Measurements from ENCODE around the gene INTS15. TPM values are rescaled to one million over a fixed set of nuclear protein-coding genes. Genes with fewer than 3 reads are reported as not detected.

INTS15 gene
- total RNA-seq, 1 donor from 2014 or later: 10.4 TPM

DNA sequence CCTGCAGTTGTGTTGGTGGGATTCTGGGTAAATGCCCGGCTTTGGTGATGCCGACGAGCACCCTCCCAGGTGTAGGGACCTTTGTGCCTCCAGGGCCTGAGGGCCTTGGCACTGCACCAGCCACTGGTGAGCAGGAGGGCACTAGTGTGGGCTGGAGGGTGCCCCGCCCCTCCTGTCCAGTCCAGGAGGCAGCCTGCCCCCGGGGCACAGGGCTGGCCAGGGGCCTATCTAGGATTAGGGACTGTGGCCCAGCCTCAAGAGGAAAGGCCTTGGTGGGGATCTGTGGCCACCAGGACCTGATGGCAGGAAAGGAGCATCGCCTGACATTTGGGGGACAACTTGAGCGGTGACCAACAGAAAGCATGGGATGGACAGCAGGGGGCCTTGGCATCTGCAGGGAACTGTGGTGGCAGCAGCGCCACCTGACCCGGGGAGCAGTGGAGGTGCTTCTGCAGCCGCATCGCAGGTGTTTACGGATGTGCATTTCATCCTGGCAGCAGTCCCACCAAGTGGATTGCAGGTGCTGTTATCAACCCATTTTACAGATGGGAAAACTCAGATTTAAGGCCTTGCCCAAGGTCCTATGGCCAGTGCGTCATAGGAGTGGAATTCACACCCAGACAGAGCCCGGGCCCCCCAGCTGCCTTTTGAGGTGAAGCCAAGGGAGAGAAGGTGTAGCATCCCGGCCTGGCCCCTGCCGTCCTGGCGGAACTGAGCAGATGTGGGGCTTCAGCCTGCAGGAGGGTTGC is 58.4 kb downstream of the INTS15 start:
- H3K4me3 ChIP-seq (ENCODE audit: low read length in 3 of 3): no peak overlapping the region
- H3K36me3 ChIP-seq (ENCODE audit: control insufficient read depth in 3 of 3, insufficient read depth in 3 of 3, low read length in 3 of 3): peaks cover 38 to 63% (median 56%) of the 10 kb centered on the region in 3 donors
- H3K9me3 ChIP-seq (ENCODE audit: control insufficient read depth in 3 of 3, low read length in 3 of 3): no peaks in the 10 kb centered on the region

DNA sequence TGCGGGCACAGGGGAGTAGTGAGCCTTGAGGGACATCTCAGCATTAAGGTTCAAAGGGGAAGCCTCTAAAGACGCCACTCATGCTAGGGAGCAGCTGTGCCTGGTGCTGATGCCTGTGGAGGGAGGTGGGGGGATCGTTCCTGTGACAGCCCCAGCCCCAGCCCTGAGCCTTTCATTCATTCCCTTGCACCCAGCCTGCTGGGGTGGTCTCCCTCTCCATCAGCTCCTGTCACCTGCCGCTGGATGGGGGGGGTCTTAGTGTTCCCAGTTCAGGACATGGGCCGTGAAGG is 58.9 kb downstream of the INTS15 start:
- Histone ChIP-seq H3K27ac (ENCODE audit: low read depth, low read length) (no peak overlapping the region), H3K4me3 (ENCODE audit: low read length in 3 of 3) (no peak overlapping the region), H3K27me3 (ENCODE audit: control insufficient read depth in 3 of 3, insufficient read depth in 3 of 3, low read length in 3 of 3) (no peaks in the 10 kb centered on the region), H3K4me1 (ENCODE audit: control insufficient read depth in 3 of 3, insufficient read depth in 3 of 3, low read length in 3 of 3) (no peaks in the 10 kb centered on the region), H3K36me3 (ENCODE audit: control insufficient read depth in 3 of 3, insufficient read depth in 3 of 3, low read length in 3 of 3) (peaks cover 34 to 58% (median 51%) of the 10 kb centered on the region in 3 donors), H3K9ac (ENCODE audit: low read depth in 1 of 3, low read length in 3 of 3) (no peak overlapping the region), H3K9me3 (ENCODE audit: control insufficient read depth in 3 of 3, low read length in 3 of 3) (no peaks in the 10 kb centered on the region)

More for the DNA sequence above, 58.4 kb downstream of the INTS15 start:
- Histone ChIP-seq H3K4me1 (ENCODE audit: control insufficient read depth in 3 of 3, insufficient read depth in 3 of 3, low read length in 3 of 3) (no peaks in the 10 kb centered on the region), H3K9ac (ENCODE audit: low read depth in 1 of 3, low read length in 3 of 3) (no peak overlapping the region), H3K27me3 (ENCODE audit: control insufficient read depth in 3 of 3, insufficient read depth in 3 of 3, low read length in 3 of 3) (no peaks in the 10 kb centered on the region), H3K27ac (ENCODE audit: low read depth, low read length) (no peak overlapping the region)

DNA sequence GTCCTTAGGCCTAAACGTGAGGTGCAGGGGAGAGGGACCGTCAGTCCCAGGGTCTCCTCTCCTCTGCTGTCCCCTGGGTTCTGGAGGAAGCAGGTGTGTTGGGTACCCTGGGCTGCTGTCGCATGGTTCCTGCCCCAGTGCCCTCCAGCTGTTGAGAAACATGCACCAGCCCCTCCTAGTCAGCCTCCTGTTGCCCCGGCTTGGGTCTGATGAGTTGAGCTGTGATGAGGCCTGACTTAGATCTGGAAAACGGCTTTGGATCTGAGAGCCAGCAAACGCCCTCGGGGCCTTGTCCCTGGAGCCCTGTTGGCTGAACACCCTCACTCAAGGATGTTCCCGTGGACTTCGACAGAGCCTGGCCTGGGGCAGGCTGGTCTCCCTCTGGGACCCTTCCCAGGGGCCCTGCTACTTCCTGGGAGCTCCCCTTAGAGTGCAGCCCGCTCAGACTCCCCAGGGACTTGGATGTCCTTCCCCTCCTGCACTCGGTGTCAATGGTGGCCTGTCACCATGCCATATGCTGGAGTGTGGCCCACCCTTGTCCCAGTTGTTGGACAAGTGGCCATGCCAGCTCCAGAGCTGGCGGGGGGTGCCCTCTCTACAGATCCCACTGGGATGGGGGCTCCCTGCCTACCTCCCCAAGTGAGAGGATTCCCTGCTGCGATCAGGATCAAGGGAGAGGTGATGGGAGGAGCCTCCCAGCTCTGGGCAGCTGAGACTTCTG is 59.6 kb downstream of the INTS15 start:
- Histone ChIP-seq H3K4me1 (ENCODE audit: control insufficient read depth in 3 of 3, insufficient read depth in 3 of 3, low read length in 3 of 3) (no peaks in the 10 kb centered on the region), H3K9me3 (ENCODE audit: control insufficient read depth in 3 of 3, low read length in 3 of 3) (no peaks in the 10 kb centered on the region), H3K27ac (ENCODE audit: low read depth, low read length) (no peak overlapping the region), H3K9ac (ENCODE audit: low read depth in 1 of 3, low read length in 3 of 3) (no peak overlapping the region), H3K36me3 (ENCODE audit: control insufficient read depth in 3 of 3, insufficient read depth in 3 of 3, low read length in 3 of 3) (peaks cover 32 to 53% (median 50%) of the 10 kb centered on the region in 3 donors), H3K27me3 (ENCODE audit: control insufficient read depth in 3 of 3, insufficient read depth in 3 of 3, low read length in 3 of 3) (no peaks in the 10 kb centered on the region), H3K4me3 (ENCODE audit: low read length in 3 of 3) (no peak overlapping the region)

DNA sequence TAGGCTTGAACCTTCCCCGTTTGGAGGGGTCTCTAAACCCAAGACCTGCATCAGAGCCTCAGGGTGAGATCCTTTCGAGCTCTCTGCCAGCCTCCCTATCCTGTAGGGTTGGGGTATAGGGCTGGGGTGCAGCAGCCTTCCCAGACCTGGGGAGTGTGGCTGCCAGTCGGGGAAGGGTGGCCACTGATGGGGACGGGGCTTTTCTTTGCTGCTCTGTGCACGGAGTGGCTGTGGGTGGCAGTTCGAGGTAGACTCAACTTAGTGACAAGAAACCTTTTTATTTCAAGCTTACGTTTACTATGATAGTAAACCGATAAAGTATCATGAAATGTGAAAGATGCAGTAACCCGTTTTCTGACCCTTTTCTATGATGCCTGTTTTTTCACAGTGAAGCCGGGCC is 60.3 kb downstream of the INTS15 start:
- Histone ChIP-seq H3K27me3 (ENCODE audit: control insufficient read depth in 3 of 3, insufficient read depth in 3 of 3, low read length in 3 of 3) (no peaks in the 10 kb centered on the region), H3K4me1 (ENCODE audit: control insufficient read depth in 3 of 3, insufficient read depth in 3 of 3, low read length in 3 of 3) (no peaks in the 10 kb centered on the region), H3K9me3 (ENCODE audit: control insufficient read depth in 3 of 3, low read length in 3 of 3) (no peaks in the 10 kb centered on the region), H3K27ac (ENCODE audit: low read depth, low read length) (no peak overlapping the region), H3K36me3 (ENCODE audit: control insufficient read depth in 3 of 3, insufficient read depth in 3 of 3, low read length in 3 of 3) (peaks cover 30 to 49% (median 48%) of the 10 kb centered on the region in 3 donors), H3K9ac (ENCODE audit: low read depth in 1 of 3, low read length in 3 of 3) (no peak overlapping the region), H3K4me3 (ENCODE audit: low read length in 3 of 3) (no peak overlapping the region)

DNA sequence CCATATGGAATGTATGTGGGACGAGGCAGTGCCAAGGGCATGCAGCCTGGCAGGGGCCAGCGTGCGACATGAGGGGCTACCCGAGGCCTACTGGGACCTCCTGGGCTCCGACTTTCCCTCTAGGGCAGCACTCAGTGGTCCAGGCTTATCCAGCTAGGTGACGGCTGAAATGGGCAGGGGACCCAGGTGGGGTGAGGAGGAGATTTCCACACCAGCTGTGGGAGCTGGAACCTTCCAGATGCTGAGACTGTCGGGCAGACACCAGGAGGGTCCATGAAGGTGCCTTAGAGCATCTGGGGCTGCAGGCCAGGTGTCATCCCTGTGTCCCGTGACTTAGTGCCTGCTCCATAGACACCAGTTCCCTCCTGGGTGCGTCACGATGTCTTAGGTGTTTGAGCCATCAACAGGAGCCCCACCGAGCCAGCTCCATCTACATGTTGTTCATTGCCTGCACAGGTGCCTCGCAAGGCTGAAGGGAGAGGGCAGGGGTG is 60.7 kb downstream of the INTS15 start:
- Histone ChIP-seq H3K36me3 (ENCODE audit: control insufficient read depth in 3 of 3, insufficient read depth in 3 of 3, low read length in 3 of 3) (peaks cover 33 to 51% (median 46%) of the 10 kb centered on the region in 3 donors), H3K27ac (ENCODE audit: low read depth, low read length) (no peak overlapping the region), H3K4me1 (ENCODE audit: control insufficient read depth in 3 of 3, insufficient read depth in 3 of 3, low read length in 3 of 3) (no peaks in the 10 kb centered on the region), H3K27me3 (ENCODE audit: control insufficient read depth in 3 of 3, insufficient read depth in 3 of 3, low read length in 3 of 3) (no peaks in the 10 kb centered on the region), H3K4me3 (ENCODE audit: low read length in 3 of 3) (no peak overlapping the region), H3K9me3 (ENCODE audit: control insufficient read depth in 3 of 3, low read length in 3 of 3) (no peaks in the 10 kb centered on the region), H3K9ac (ENCODE audit: low read depth in 1 of 3, low read length in 3 of 3) (no peak overlapping the region)

DNA sequence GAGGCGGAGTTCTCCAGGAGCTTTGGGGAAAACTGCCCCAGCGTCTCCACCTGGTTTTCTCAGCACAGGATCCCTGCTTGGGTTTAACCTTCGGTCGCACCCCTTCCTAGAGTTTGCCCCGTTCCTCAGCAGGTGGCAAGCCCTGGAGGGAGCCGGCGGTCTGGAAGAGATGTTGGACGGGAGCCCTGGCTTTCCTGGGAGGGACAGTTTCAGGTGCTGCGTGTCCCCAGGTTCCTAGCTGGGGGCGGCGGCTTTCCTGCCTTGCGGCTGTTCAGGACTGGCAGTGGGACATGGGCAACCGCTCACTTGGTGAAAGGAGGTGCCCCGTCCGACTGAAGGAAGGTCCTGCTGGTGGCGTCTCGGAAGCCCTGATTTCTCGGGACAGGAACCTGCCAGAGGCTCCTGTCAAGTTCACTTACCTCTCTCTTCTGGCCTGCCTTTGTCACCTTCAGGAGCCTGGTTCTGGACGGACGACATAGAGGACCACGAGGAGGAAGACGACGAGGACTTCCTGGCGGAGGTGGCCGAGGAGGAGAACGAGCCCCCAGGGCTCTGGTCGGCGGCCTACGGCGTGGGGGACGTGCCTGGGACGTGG is 62.1 kb downstream of the INTS15 start:
- no peaks in the 10 kb centered on the region for H3K4me1 ChIP-seq (ENCODE audit: control insufficient read depth in 3 of 3, insufficient read depth in 3 of 3, low read length in 3 of 3)
- no peaks in the 10 kb centered on the region for H3K9me3 ChIP-seq (ENCODE audit: control insufficient read depth in 3 of 3, low read length in 3 of 3)
- H3K27ac ChIP-seq (ENCODE audit: low read depth, low read length): no peak overlapping the region
- peaks cover 28 to 43% (median 41%) of the 10 kb centered on the region in 3 donors for H3K36me3 ChIP-seq (ENCODE audit: control insufficient read depth in 3 of 3, insufficient read depth in 3 of 3, low read length in 3 of 3)
- no peak overlapping the region for H3K9ac ChIP-seq (ENCODE audit: low read depth in 1 of 3, low read length in 3 of 3)
- H3K27me3 ChIP-seq (ENCODE audit: control insufficient read depth in 3 of 3, insufficient read depth in 3 of 3, low read length in 3 of 3): no peaks in the 10 kb centered on the region
- no peak overlapping the region for H3K4me3 ChIP-seq (ENCODE audit: low read length in 3 of 3)

DNA sequence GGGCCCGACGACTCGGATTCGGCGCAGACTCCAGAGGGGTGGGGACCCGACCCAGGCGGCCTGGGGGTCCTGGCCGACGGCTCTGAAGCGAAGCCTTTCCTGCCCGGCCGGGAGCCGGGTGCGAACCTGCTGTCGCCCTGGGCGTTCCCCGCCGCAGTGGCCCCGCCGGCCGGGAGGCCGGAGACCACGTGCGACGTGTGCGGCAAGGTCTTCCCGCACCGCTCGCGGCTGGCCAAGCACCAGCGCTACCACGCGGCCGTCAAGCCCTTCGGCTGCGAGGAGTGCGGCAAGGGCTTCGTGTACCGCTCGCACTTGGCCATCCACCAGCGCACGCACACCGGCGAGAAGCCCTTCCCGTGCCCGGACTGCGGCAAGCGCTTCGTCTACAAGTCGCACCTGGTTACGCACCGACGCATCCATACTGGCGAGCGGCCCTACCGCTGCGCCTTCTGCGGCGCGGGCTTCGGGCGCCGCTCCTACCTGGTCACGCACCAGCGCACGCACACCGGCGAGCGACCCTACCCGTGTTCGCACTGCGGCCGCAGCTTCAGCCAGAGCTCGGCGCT is 62.7 kb downstream of the INTS15 start:
- peaks cover 25 to 41% (median 36%) of the 10 kb centered on the region in 3 donors for H3K36me3 ChIP-seq (ENCODE audit: control insufficient read depth in 3 of 3, insufficient read depth in 3 of 3, low read length in 3 of 3)
- no peak overlapping the region for H3K27ac ChIP-seq (ENCODE audit: low read depth, low read length)
- H3K27me3 ChIP-seq (ENCODE audit: control insufficient read depth in 3 of 3, insufficient read depth in 3 of 3, low read length in 3 of 3): no peaks in the 10 kb centered on the region
- H3K4me1 ChIP-seq (ENCODE audit: control insufficient read depth in 3 of 3, insufficient read depth in 3 of 3, low read length in 3 of 3): no peaks in the 10 kb centered on the region
- no peak overlapping the region for H3K4me3 ChIP-seq (ENCODE audit: low read length in 3 of 3)
- H3K9ac ChIP-seq (ENCODE audit: low read depth in 1 of 3, low read length in 3 of 3): no peak overlapping the region
- H3K9me3 ChIP-seq (ENCODE audit: control insufficient read depth in 3 of 3, low read length in 3 of 3): no peaks in the 10 kb centered on the region

DNA sequence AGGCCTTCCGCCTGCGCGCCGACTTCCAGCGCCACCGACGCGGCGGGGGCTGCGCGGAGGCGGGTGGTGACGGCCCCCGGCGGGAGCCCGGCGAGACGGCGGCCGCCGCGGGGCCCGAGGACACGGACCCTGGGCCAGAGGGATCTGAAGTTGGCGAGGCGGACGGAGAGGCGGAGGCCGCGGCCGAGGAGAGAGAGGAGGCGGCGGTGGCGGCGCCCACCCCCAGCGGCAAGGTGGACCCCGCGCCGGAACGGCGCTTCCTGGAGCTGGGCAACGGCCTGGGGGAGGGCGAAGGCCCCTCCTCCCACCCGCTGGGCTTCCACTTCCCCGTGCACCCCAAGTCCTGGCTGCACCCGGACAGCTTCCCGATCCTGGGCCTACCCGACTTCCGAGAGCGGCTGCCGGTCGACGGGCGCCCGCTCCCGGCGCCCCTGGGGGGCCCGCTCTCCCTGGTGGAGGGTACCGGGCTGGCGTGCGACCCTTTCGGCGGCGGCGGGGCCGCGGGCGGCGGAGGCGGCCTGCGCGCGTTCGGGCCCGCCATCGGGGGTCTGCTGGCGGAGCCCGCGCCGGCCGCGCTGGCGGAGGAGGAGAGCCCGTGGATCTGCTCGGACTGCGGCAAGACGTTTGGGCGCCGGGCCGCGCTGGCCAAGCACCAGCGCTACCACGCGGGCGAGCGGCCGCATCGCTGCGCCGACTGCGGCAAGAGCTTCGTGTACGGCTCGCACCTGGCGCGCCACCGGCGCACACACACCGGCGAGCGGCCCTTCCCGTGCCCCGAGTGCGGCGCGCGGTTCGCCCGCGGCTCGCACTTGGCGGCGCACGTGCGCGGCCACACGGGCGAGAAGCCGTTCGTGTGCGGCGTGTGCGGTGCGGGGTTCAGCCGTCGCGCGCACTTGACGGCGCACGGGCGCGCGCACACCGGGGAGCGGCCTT is 63.5 kb downstream of the INTS15 start:
- Histone ChIP-seq H3K27ac (ENCODE audit: low read depth, low read length) (no peak overlapping the region), H3K27me3 (ENCODE audit: control insufficient read depth in 3 of 3, insufficient read depth in 3 of 3, low read length in 3 of 3) (no peaks in the 10 kb centered on the region), H3K4me3 (ENCODE audit: low read length in 3 of 3) (no peak overlapping the region), H3K9me3 (ENCODE audit: control insufficient read depth in 3 of 3, low read length in 3 of 3) (no peaks in the 10 kb centered on the region), H3K36me3 (ENCODE audit: control insufficient read depth in 3 of 3, insufficient read depth in 3 of 3, low read length in 3 of 3) (peaks cover 25 to 34% (median 34%) of the 10 kb centered on the region in 3 donors), H3K4me1 (ENCODE audit: control insufficient read depth in 3 of 3, insufficient read depth in 3 of 3, low read length in 3 of 3) (no peaks in the 10 kb centered on the region), H3K9ac (ENCODE audit: low read depth in 1 of 3, low read length in 3 of 3) (no peak overlapping the region)

DNA sequence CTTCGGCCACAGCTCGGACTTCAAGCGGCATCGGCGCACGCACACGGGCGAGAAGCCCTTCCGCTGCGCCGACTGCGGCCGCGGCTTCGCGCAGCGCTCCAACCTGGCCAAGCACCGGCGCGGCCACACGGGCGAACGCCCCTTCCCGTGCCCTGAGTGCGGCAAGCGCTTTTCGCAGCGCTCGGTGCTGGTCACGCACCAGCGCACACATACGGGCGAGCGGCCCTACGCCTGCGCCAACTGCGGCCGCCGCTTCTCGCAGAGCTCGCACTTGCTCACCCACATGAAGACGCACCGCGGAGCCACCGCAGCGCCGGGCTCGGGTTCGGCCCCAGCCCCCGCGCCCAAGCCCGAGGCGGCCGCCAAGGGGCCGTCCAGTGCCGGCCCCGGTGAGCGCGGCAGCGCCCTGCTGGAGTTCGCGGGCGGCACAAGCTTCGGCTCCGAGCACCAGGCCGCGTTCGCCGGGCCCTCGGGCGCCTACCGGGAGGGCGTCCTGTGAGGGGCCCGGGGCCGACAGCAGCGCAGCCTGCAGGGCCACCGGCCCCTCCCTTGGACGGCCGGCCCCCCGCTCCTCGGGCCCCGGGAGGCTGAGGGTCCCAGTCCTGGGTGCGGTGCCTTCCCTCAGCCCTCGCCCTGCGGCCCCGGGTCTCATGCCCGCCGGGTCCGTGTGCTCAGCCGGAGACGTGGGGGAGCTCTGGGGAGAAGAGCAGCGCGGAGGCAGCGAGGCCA is 64.5 kb downstream of the INTS15 start:
- H3K4me3 ChIP-seq (ENCODE audit: low read length in 3 of 3): no peak overlapping the region
- H3K27ac ChIP-seq (ENCODE audit: low read depth, low read length): no peak overlapping the region
- H3K36me3 ChIP-seq (ENCODE audit: control insufficient read depth in 3 of 3, insufficient read depth in 3 of 3, low read length in 3 of 3): peaks cover 25 to 33% (median 25%) of the 10 kb centered on the region in 3 donors
- H3K27me3 ChIP-seq (ENCODE audit: control insufficient read depth in 3 of 3, insufficient read depth in 3 of 3, low read length in 3 of 3): peaks cover 0 to 5% (median 0%) of the 10 kb centered on the region in 3 donors
- H3K4me1 ChIP-seq (ENCODE audit: control insufficient read depth in 3 of 3, insufficient read depth in 3 of 3, low read length in 3 of 3): peaks cover 0 to 3% (median 0%) of the 10 kb centered on the region in 3 donors
- H3K9me3 ChIP-seq (ENCODE audit: control insufficient read depth in 3 of 3, low read length in 3 of 3): no peaks in the 10 kb centered on the region
- no peak overlapping the region for H3K9ac ChIP-seq (ENCODE audit: low read depth in 1 of 3, low read length in 3 of 3)

Data from skeletal muscle tissue (tissue), 4 donors.